Astrocyte (in vitro differentiated cells and primary cell): Measurements from ENCODE around the gene CCDC136. TPM values are rescaled to one million over a fixed set of nuclear protein-coding genes. Genes with fewer than 3 reads are reported as not detected.

Experiments used
- DNase-seq: peaks from one replicate; pipeline ENCODE4 v3.0.0-alpha.2; 2010; ENCODE audit warnings: low read depth
- FAIRE-seq: peaks from 2 replicates; lab custom pipeline; 2011; peaks lifted over from hg19 to GRCh38; lab: Jason Lieb, UNC
- H2AFZ ChIP-seq: 2 replicates; pipeline ENCODE4 v1.6.0; 2012; ENCODE audit warnings: low read depth, low read length, inconsistent platforms
- H3K27ac ChIP-seq: 2 replicates; pipeline ENCODE4 v1.5.1; 2011; ENCODE audit warnings: low read depth, low read length, inconsistent platforms
- H3K27me3 ChIP-seq: 2 replicates; pipeline ENCODE4 v1.6.0; 2011; ENCODE audit warnings: low read length, inconsistent platforms; ENCODE audit not compliant: insufficient read depth
- H3K36me3 ChIP-seq: 2 replicates; pipeline ENCODE4 v1.5.1; 2011; ENCODE audit warnings: low read length, inconsistent platforms; ENCODE audit not compliant: insufficient read depth
- H3K4me1 ChIP-seq: 2 replicates; pipeline ENCODE4 v1.5.1; 2011; ENCODE audit warnings: low read length, inconsistent platforms; ENCODE audit not compliant: insufficient read depth
- H3K4me2 ChIP-seq: 2 replicates; pipeline ENCODE4 v1.6.0; 2012; ENCODE audit warnings: low read length, inconsistent platforms
- H3K4me3 ChIP-seq: 2 replicates; pipeline ENCODE4 v1.5.1; 2011; ENCODE audit warnings: low read depth, mild to moderate bottlenecking, low read length, inconsistent platforms; ENCODE audit not compliant: insufficient read depth
- H3K79me2 ChIP-seq: 2 replicates; pipeline ENCODE4 v1.6.0; 2012; ENCODE audit warnings: mild to moderate bottlenecking, low read length, inconsistent platforms; ENCODE audit not compliant: insufficient read depth
- H3K9ac ChIP-seq: 2 replicates; pipeline ENCODE4 v1.6.0; 2012; ENCODE audit warnings: mild to moderate bottlenecking, low read length, inconsistent platforms
- H3K9me3 ChIP-seq: 2 replicates; pipeline ENCODE4 v1.5.1; 2012; ENCODE audit warnings: low read depth, mild to moderate bottlenecking, low read length, inconsistent platforms; ENCODE audit not compliant: insufficient read depth
- H4K20me1 ChIP-seq: 2 replicates; pipeline ENCODE4 v1.6.0; 2012; ENCODE audit warnings: low read length, inconsistent platforms; ENCODE audit not compliant: insufficient read depth
- H3K27ac Mint-ChIP-seq: one replicate; pipeline ENCODE4 v1.8.0; 2021; ENCODE audit warnings: mild to moderate bottlenecking, mixed read lengths; ENCODE audit not compliant: unreplicated experiment
- H3K27me3 Mint-ChIP-seq: one replicate; pipeline ENCODE4 v1.8.0; 2021; ENCODE audit warnings: low read depth, mixed read lengths; ENCODE audit not compliant: unreplicated experiment
- H3K36me3 Mint-ChIP-seq: one replicate; pipeline ENCODE4 v1.8.0; 2021; ENCODE audit warnings: low read depth, mixed read lengths; ENCODE audit not compliant: unreplicated experiment
- H3K4me1 Mint-ChIP-seq: one replicate; pipeline ENCODE4 v1.8.0; 2021; ENCODE audit warnings: low read depth, mixed read lengths; ENCODE audit not compliant: unreplicated experiment
- H3K4me3 Mint-ChIP-seq: one replicate; pipeline ENCODE4 v1.8.0; 2021; ENCODE audit warnings: mild to moderate bottlenecking, moderate library complexity, mixed read lengths; ENCODE audit not compliant: unreplicated experiment
- H3K9me3 Mint-ChIP-seq: one replicate; pipeline ENCODE4 v1.8.0; 2021; ENCODE audit warnings: mild to moderate bottlenecking, mixed read lengths; ENCODE audit not compliant: unreplicated experiment
- CTCF ChIP-seq: IDR thresholded peaks from 2 replicates; pipeline ENCODE4 v1.5.1; 2011; ENCODE audit warnings: low read depth, mild to moderate bottlenecking, inconsistent platforms, low read length, moderate library complexity; ENCODE audit not compliant: insufficient read depth
- EZH2 ChIP-seq: IDR thresholded peaks from 2 replicates; pipeline ENCODE4 v1.6.1; 2012; ENCODE audit warnings: mild to moderate bottlenecking, low read length, inconsistent platforms; ENCODE audit not compliant: insufficient read depth
- total RNA-seq: library from RNA; stranded (reverse); gene quantifications from 2 replicates; pipeline ENCODE4 v1.2.1, GENCODE V29; 2021

CCDC136 gene
- total RNA-seq, 1 donor from 2014 or later, result 14.9 TPM

- Mint-ChIP-seq H3K4me3 (no peak overlapping the region), H3K27me3 (peaks cover 9% of the 10 kb centered on the region), H3K36me3 (peaks cover 21% of the 10 kb centered on the region), H3K9me3 (peaks cover 3% of the 10 kb centered on the region), H3K4me1 (peaks cover 14% of the 10 kb centered on the region), H3K27ac (peak overlapping the region; percentile 69)
- FAIRE-seq (no peak), DNase-seq (no peak)
- Histone ChIP-seq H3K4me1 (peaks cover 12% of the 10 kb centered on the region), H3K27me3 (no peaks in the 10 kb centered on the region), H3K9ac (no peak overlapping the region), H4K20me1 (no peaks in the 10 kb centered on the region), H3K4me3 (no peak overlapping the region), H3K79me2 (no peaks in the 10 kb centered on the region), H3K4me2 (no peak overlapping the region), H2AFZ (no peak overlapping the region), H3K27ac (no peak overlapping the region), H3K36me3 (no peaks in the 10 kb centered on the region), H3K9me3 (no peaks in the 10 kb centered on the region)
- TF ChIP-seq EZH2 (no peak), CTCF (no peak)
Measured at GRCh38 chr7:128794020-128794419, 2.3 kb downstream of the CCDC136 start.

GRCh38 chr7:128794436-128794835 lies 2.7 kb downstream of the CCDC136 start:
- Mint-ChIP-seq H3K9me3 (peaks cover 3% of the 10 kb centered on the region), H3K36me3 (peaks cover 24% of the 10 kb centered on the region), H3K27ac (no peak overlapping the region), H3K4me1 (peaks cover 14% of the 10 kb centered on the region), H3K4me3 (no peak overlapping the region), H3K27me3 (peaks cover 5% of the 10 kb centered on the region)
- no peak for FAIRE-seq
- H2AFZ ChIP-seq, result no peak overlapping the region
- TF ChIP-seq CTCF (no peak), EZH2 (no peak)
- no peaks in the 10 kb centered on the region for H3K79me2 ChIP-seq
- peaks cover 12% of the 10 kb centered on the region for H3K4me1 ChIP-seq
- H3K9me3 ChIP-seq, result no peaks in the 10 kb centered on the region
- H3K27me3 ChIP-seq, result no peaks in the 10 kb centered on the region
- H3K36me3 ChIP-seq, result no peaks in the 10 kb centered on the region
- H4K20me1 ChIP-seq, result no peaks in the 10 kb centered on the region
- no peak overlapping the region for H3K4me2 ChIP-seq
- H3K27ac ChIP-seq, result no peak overlapping the region
- no peak for DNase-seq
- no peak overlapping the region for H3K4me3 ChIP-seq
- no peak overlapping the region for H3K9ac ChIP-seq

- H4K20me1 ChIP-seq, result no peaks in the 10 kb centered on the region
- H3K9me3 ChIP-seq, result no peaks in the 10 kb centered on the region
- H3K27ac ChIP-seq, result no peak overlapping the region
- no peaks in the 10 kb centered on the region for H3K79me2 ChIP-seq
- FAIRE-seq (no peak), DNase-seq (no peak)
- H3K4me3 Mint-ChIP-seq, result no peak overlapping the region
- peaks cover 3% of the 10 kb centered on the region for H3K9me3 Mint-ChIP-seq
- no peak overlapping the region for H3K4me2 ChIP-seq
- no peak for TF ChIP-seq CTCF
- no peak for TF ChIP-seq EZH2
- H2AFZ ChIP-seq, result no peak overlapping the region
- H3K27me3 Mint-ChIP-seq, result peaks cover 3% of the 10 kb centered on the region
- H3K27ac Mint-ChIP-seq, result peak overlapping the region; percentile 26
- H3K9ac ChIP-seq, result no peak overlapping the region
- H3K4me1 ChIP-seq, result peaks cover 12% of the 10 kb centered on the region
- no peaks in the 10 kb centered on the region for H3K36me3 ChIP-seq
- H3K4me1 Mint-ChIP-seq, result peaks cover 14% of the 10 kb centered on the region
- H3K36me3 Mint-ChIP-seq, result peaks cover 23% of the 10 kb centered on the region
- no peaks in the 10 kb centered on the region for H3K27me3 ChIP-seq
- H3K4me3 ChIP-seq, result no peak overlapping the region
Measured at GRCh38 chr7:128795129-128795528, 3.4 kb downstream of the CCDC136 start.
